ENCODE data around the gene SDC3. TPM values are rescaled to one million over a fixed set of nuclear protein-coding genes. Genes with fewer than 3 reads are reported as not detected.

SDC3 gene, protein sequence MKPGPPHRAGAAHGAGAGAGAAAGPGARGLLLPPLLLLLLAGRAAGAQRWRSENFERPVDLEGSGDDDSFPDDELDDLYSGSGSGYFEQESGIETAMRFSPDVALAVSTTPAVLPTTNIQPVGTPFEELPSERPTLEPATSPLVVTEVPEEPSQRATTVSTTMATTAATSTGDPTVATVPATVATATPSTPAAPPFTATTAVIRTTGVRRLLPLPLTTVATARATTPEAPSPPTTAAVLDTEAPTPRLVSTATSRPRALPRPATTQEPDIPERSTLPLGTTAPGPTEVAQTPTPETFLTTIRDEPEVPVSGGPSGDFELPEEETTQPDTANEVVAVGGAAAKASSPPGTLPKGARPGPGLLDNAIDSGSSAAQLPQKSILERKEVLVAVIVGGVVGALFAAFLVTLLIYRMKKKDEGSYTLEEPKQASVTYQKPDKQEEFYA
- total RNA-seq: 5.3 and 44.7 TPM in 2 replicates

GRCh38 chr1:30908696-30909364, at the start of gene SDC3:
Gene SDC3 (minus strand): TSS chr1:30908758. CDS start chr1:30908586, 172 bp downstream.

Other genes with a start within 250 kb of the SDC3 start
- gene MATN1, start 185.2 kb downstream of the SDC3 start, total RNA-seq: 0.13 and 0.16 TPM in 2 replicates
- gene LAPTM5, start 151.0 kb downstream of the SDC3 start, total RNA-seq: 11.2 and 74.1 TPM in 2 replicates
- 38.4 and 162 TPM in 2 replicates for gene PUM1, start 157.0 kb upstream of the SDC3 start, total RNA-seq

Data from bladder microvascular endothelial cell (primary cell).